Measurements from ENCODE around the gene FBXO41.

GRCh38 chr2:73281244-73281643, 3.0 kb downstream of the FBXO41 start:
- TF ChIP-seq CTCF (IDR thresholded peaks at IDR 0.05; ENCODE audit: low read depth, low read length, poor library complexity, severe bottlenecking) (no peak), EZH2phosphoT487 (IDR thresholded peaks at IDR 0.05; ENCODE audit: borderline replicate concordance, low read length) (no peak)
